GM23338 (cell line): ENCODE measurements around the gene APC2. TPM values are rescaled to one million over a fixed set of nuclear protein-coding genes. Genes with fewer than 3 reads are reported as not detected.

ENCODE experiments used
- ATAC-seq: fragments of 200-7000 bp; cut with Tn5 transposase; 3 replicates; pipeline ENCODE4 v1.9.1; 2020
- DNase-seq: peaks from one replicate; pipeline ENCODE4 v3.0.0-alpha.2; 2015; ENCODE audit warnings: low spot score
- H2AFZ ChIP-seq: fragments of 200-600 bp; sonication (generic); 2 replicates; pipeline ENCODE4 v1.8.0; 2016; ENCODE audit warnings: antibody characterized with exemption, mild to moderate bottlenecking, moderate library complexity
- H3F3A ChIP-seq: fragments of 200-600 bp; sonication (generic); replicated peaks from 2 replicates; pipeline ENCODE4 v1.8.0; 2017; ENCODE audit warnings: antibody characterized with exemption, mixed run types, low read depth
- H3K27ac ChIP-seq: fragments of 200-600 bp; sonication (generic); 2 replicates; pipeline ENCODE4 v1.6.1; 2016; ENCODE audit warnings: low read depth
- H3K27me3 ChIP-seq: fragments of 200-600 bp; sonication (generic); 2 replicates; pipeline ENCODE4 v1.8.0; 2016; ENCODE audit warnings: mild to moderate bottlenecking, mixed run types, moderate library complexity; ENCODE audit not compliant: insufficient read depth
- H3K36me3 ChIP-seq: fragments of 200-600 bp; sonication (generic); 2 replicates; pipeline ENCODE4 v1.8.0; 2016; ENCODE audit warnings: mild to moderate bottlenecking; ENCODE audit not compliant: insufficient read depth
- H3K4me1 ChIP-seq: fragments of 200-600 bp; sonication (generic); 2 replicates; pipeline ENCODE4 v1.8.0; 2016; ENCODE audit warnings: mild to moderate bottlenecking, moderate library complexity; ENCODE audit not compliant: insufficient read depth
- H3K4me2 ChIP-seq: fragments of 200-600 bp; sonication (generic); 2 replicates; pipeline ENCODE4 v1.7.1; 2017; ENCODE audit warnings: mixed run types
- H3K4me3 ChIP-seq: fragments of 200-600 bp; sonication (generic); 2 replicates; pipeline ENCODE4 v1.6.1; 2016; ENCODE audit warnings: mixed run types
- H3K79me2 ChIP-seq: fragments of 200-600 bp; sonication (generic); replicated peaks from 2 replicates; pipeline ENCODE4 v1.8.0; 2017; ENCODE audit warnings: mild to moderate bottlenecking; ENCODE audit not compliant: insufficient read depth
- H3K9me2 ChIP-seq: fragments of 200-600 bp; sonication (generic); 2 replicates; pipeline ENCODE4 v1.8.0; 2017; ENCODE audit not compliant: insufficient read depth
- H4K20me1 ChIP-seq: fragments of 200-600 bp; sonication (generic); replicated peaks from 2 replicates; pipeline ENCODE4 v1.8.0; 2017; ENCODE audit warnings: mild to moderate bottlenecking; ENCODE audit not compliant: insufficient read depth
- H3K27ac Mint-ChIP-seq: 2 replicates; pipeline ENCODE4 v1.8.0; 2020; ENCODE audit warnings: inconsistent platforms, mild to moderate bottlenecking, moderate library complexity, mixed read lengths
- H3K27me3 Mint-ChIP-seq: 3 replicates; pipeline ENCODE4 v1.8.0; 2022; ENCODE audit warnings: low read depth, mild to moderate bottlenecking, moderate library complexity, mixed read lengths, inconsistent platforms; ENCODE audit not compliant: insufficient read depth, poor library complexity
- H3K36me3 Mint-ChIP-seq: 3 replicates; pipeline ENCODE4 v1.8.0; 2021; ENCODE audit warnings: low read depth, mild to moderate bottlenecking, inconsistent platforms, moderate library complexity, mixed read lengths
- H3K4me1 Mint-ChIP-seq: 3 replicates; pipeline ENCODE4 v1.8.0; 2020; ENCODE audit warnings: mild to moderate bottlenecking, inconsistent platforms, mixed read lengths
- H3K4me3 Mint-ChIP-seq: 3 replicates; pipeline ENCODE4 v1.8.0; 2021; ENCODE audit warnings: moderate library complexity, mild to moderate bottlenecking, inconsistent platforms, mixed read lengths
- H3K9me3 Mint-ChIP-seq: 3 replicates; pipeline ENCODE4 v1.8.0; 2020; ENCODE audit warnings: moderate library complexity, mild to moderate bottlenecking, inconsistent platforms, mixed read lengths
- CREB1 ChIP-seq: fragments of 250-450 bp; sonication (Bioruptor Pico); IDR thresholded peaks from 2 replicates; pipeline ENCODE4 v1.5.0; 2020; ENCODE audit warnings: low read depth, mild to moderate bottlenecking, moderate library complexity
- EZH2 ChIP-seq: fragments of 200-600 bp; sonication (generic); IDR thresholded peaks from one replicate; pipeline ENCODE4 v1.8.0; 2017; ENCODE audit warnings: antibody characterized with exemption, mild to moderate bottlenecking, low read depth; ENCODE audit not compliant: unreplicated experiment
- EZH2phosphoT487 ChIP-seq: fragments of 200-600 bp; sonication (generic); IDR thresholded peaks from one replicate; pipeline ENCODE4 v1.8.1; 2018; ENCODE audit warnings: antibody characterized with exemption; ENCODE audit not compliant: unreplicated experiment
- JUNB ChIP-seq: IDR thresholded peaks from one replicate; pipeline ENCODE4 v1.6.1; 2016; ENCODE audit warnings: antibody characterized with exemption; ENCODE audit not compliant: unreplicated experiment
- NANOG ChIP-seq: IDR thresholded peaks from 2 replicates; pipeline ENCODE4 v1.6.1; 2016; ENCODE audit warnings: antibody characterized with exemption, borderline replicate concordance
- STAT1 ChIP-seq: IDR thresholded peaks from one replicate; pipeline ENCODE4 v1.6.1; 2016; ENCODE audit warnings: antibody characterized with exemption; ENCODE audit not compliant: unreplicated experiment
- ZNF114 ChIP-seq: fragments of 250-450 bp; sonication (Bioruptor Pico); IDR thresholded peaks from 2 replicates; pipeline ENCODE4 v1.5.0; 2020; ENCODE audit warnings: mild to moderate bottlenecking, moderate library complexity
- ZNF331 ChIP-seq: fragments of 250-450 bp; sonication (Bioruptor Pico); IDR thresholded peaks from 2 replicates; pipeline ENCODE4 v1.5.0; 2020; ENCODE audit warnings: low read depth, mild to moderate bottlenecking, moderate library complexity
- polyA plus RNA-seq: library from polyadenylated mRNA; unstranded; fragments of >200 nt; fragmentation: Nextera tagmentation; extraction: Ambion mirVana; gene quantifications from 2 replicates; pipeline ENCODE4 v1.2.1, GENCODE V29; 2016
- total RNA-seq: library from RNA; depleted of rRNA; stranded (reverse); fragments of >200 nt; shearing (Covaris generic); gene quantifications from 2 replicates; pipeline ENCODE4 v1.2.3, GENCODE V29; 2014
- TF ChIP-seq, protein P1 (sequence below), 2 experiments: fragments of 200-600 bp in 1 of 2; sonication (generic) in 1 of 2; conservative IDR thresholded peaks; 2 replicates each; pipeline versions ENCODE4 v1.5.1 to v1.6.1; 2016 to 2017; ENCODE audit warnings: antibody characterized with exemption in 2 of 2, low read depth in 2 of 2, mild to moderate bottlenecking in 2 of 2, moderate library complexity in 1 of 2
- TF ChIP-seq, protein P2 (sequence below): IDR thresholded peaks from one replicate; pipeline ENCODE4 v1.6.1; 2018; ENCODE audit warnings: antibody characterized with exemption; ENCODE audit not compliant: unreplicated experiment
- TF ChIP-seq, protein P3 (sequence below): IDR thresholded peaks from 2 replicates; pipeline ENCODE4 v1.6.1; 2016; ENCODE audit warnings: antibody characterized with exemption

Gene APC2
- total and polyA plus RNA-seq, 2 experiments from 2014 or later: 1.4 to 18.3 TPM

DNA sequence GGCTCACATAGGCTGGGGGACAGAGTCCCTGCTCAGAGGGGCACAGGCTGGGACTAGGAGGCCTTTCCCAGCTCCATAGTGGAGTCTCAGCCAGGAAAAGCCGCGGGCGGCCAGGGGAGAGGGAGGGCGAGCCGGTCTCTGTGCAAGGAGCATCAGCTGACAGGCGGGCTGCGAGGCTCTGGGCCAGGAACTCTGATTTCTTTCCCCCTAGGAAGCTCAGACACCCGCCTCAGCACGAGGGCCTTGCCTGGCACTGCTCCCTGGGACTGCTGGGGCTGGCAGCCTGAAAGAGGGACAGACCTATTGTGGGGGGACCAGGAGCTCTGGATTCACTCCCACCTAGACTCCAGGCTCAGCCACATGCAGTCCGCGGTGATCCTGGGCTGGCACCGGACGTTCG is 71.7 kb downstream of the APC2 start (continued):
- TF ChIP-seq, protein P1, sequence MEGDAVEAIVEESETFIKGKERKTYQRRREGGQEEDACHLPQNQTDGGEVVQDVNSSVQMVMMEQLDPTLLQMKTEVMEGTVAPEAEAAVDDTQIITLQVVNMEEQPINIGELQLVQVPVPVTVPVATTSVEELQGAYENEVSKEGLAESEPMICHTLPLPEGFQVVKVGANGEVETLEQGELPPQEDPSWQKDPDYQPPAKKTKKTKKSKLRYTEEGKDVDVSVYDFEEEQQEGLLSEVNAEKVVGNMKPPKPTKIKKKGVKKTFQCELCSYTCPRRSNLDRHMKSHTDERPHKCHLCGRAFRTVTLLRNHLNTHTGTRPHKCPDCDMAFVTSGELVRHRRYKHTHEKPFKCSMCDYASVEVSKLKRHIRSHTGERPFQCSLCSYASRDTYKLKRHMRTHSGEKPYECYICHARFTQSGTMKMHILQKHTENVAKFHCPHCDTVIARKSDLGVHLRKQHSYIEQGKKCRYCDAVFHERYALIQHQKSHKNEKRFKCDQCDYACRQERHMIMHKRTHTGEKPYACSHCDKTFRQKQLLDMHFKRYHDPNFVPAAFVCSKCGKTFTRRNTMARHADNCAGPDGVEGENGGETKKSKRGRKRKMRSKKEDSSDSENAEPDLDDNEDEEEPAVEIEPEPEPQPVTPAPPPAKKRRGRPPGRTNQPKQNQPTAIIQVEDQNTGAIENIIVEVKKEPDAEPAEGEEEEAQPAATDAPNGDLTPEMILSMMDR (conservative IDR thresholded peaks at IDR 0.05; ENCODE audit: low read depth in 2 of 2): no peak
- no peak for TF ChIP-seq CREB1 (CRISPR knock-in tag)
- no peak for TF ChIP-seq EZH2
- TF ChIP-seq, protein P2, sequence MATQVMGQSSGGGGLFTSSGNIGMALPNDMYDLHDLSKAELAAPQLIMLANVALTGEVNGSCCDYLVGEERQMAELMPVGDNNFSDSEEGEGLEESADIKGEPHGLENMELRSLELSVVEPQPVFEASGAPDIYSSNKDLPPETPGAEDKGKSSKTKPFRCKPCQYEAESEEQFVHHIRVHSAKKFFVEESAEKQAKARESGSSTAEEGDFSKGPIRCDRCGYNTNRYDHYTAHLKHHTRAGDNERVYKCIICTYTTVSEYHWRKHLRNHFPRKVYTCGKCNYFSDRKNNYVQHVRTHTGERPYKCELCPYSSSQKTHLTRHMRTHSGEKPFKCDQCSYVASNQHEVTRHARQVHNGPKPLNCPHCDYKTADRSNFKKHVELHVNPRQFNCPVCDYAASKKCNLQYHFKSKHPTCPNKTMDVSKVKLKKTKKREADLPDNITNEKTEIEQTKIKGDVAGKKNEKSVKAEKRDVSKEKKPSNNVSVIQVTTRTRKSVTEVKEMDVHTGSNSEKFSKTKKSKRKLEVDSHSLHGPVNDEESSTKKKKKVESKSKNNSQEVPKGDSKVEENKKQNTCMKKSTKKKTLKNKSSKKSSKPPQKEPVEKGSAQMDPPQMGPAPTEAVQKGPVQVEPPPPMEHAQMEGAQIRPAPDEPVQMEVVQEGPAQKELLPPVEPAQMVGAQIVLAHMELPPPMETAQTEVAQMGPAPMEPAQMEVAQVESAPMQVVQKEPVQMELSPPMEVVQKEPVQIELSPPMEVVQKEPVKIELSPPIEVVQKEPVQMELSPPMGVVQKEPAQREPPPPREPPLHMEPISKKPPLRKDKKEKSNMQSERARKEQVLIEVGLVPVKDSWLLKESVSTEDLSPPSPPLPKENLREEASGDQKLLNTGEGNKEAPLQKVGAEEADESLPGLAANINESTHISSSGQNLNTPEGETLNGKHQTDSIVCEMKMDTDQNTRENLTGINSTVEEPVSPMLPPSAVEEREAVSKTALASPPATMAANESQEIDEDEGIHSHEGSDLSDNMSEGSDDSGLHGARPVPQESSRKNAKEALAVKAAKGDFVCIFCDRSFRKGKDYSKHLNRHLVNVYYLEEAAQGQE: no peak
- TF ChIP-seq, protein P3, sequence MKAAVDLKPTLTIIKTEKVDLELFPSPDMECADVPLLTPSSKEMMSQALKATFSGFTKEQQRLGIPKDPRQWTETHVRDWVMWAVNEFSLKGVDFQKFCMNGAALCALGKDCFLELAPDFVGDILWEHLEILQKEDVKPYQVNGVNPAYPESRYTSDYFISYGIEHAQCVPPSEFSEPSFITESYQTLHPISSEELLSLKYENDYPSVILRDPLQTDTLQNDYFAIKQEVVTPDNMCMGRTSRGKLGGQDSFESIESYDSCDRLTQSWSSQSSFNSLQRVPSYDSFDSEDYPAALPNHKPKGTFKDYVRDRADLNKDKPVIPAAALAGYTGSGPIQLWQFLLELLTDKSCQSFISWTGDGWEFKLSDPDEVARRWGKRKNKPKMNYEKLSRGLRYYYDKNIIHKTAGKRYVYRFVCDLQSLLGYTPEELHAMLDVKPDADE: no peak
- no peak for TF ChIP-seq STAT1
- no peak for TF ChIP-seq JUNB
- no peak for TF ChIP-seq EZH2phosphoT487
- no peak for TF ChIP-seq ZNF114 (CRISPR knock-in tag)
- TF ChIP-seq NANOG: no peak
- TF ChIP-seq ZNF331 (CRISPR knock-in tag): no peak

DNA sequence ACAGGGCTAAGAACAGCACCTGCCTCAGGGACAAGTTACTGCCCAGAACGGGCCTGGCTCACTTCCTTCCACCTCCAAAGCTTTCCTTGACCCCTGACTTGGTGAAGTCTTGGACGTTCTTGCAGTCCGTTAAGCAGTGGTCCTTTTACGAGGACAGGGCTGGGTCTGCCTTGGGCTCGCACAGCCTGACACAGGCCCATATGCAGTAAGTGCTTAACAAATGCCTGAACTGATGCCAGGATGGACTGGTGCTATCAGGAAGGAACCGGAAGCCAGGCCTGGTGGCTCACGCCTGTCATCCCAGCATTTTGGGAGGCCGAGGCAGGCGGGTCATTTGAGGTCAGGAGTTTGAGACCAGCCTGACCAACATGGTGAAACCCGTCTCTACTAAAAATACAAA is 72.1 kb downstream of the APC2 start:
- TF ChIP-seq, protein P3: no peak
- no peak for TF ChIP-seq EZH2phosphoT487
- no peak for TF ChIP-seq CREB1 (CRISPR knock-in tag)
- TF ChIP-seq, protein P1 (conservative IDR thresholded peaks at IDR 0.05; ENCODE audit: low read depth in 2 of 2): no peak
- H3K4me3 Mint-ChIP-seq: no peak overlapping the region
- peaks cover 6% of the 10 kb centered on the region; the same call in 2 of the 3 replicates for H3K4me1 Mint-ChIP-seq
- ATAC-seq: no peak
- Histone ChIP-seq H2AFZ (no peak overlapping the region), H3K9me2 (no peaks in the 10 kb centered on the region), H3K4me1 (no peaks in the 10 kb centered on the region), H3K27me3 (peaks cover 27% of the 10 kb centered on the region), H3K4me3 (no peak overlapping the region), H3F3A (0 out of 2 replicates have a peak, but pooled peaks cover 4% of the 10 kb centered on the region), H3K79me2 (no peaks in the 10 kb centered on the region), H3K4me2 (no peak overlapping the region), H3K36me3 (no peaks in the 10 kb centered on the region), H4K20me1 (no peaks in the 10 kb centered on the region; the same call in 1 of the 2 replicates), H3K27ac (no peak overlapping the region)
- no peak overlapping the region for H3K27ac Mint-ChIP-seq
- peaks cover 42% of the 10 kb centered on the region for H3K27me3 Mint-ChIP-seq
- H3K9me3 Mint-ChIP-seq: peaks cover 8% of the 10 kb centered on the region
- no peak for DNase-seq
- H3K36me3 Mint-ChIP-seq: peaks cover 4% of the 10 kb centered on the region; the same call in 1 of the 3 replicates
